NCI-H2029 (cell line): Measurements from ENCODE around the gene GPC6.
"Not testable (repeated sequence)": the region's sequence is repeated elsewhere in the genome, so short reads cannot be mapped to it uniquely, and the experiment has no call there.

ENCODE experiments used
- DNase-seq: peaks from one replicate; lab custom pipeline; 2025; lab: John Stamatoyannopoulos, UW

The GPC6 gene

DNA sequence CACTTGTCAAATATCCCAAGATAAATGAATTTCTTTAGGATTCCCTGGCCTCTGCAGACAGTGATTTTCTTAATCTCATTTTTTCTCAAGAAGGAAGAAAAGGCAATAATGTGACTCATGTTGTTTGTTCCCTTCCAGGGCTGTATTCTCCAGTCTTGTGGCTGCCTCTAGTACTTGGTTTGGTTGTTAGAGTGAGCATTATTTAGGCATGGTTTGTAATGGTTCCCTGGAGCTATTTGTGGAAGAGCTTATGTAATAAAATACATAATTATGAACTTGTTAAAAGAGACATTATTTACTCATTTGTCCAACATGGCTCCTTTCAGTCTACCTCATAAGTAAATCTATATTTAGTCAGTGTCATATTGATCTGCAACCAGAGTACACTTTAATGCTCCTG lies 982.5 kb downstream of the GPC6 start:
- DNase-seq: peak; percentile 18

DNA sequence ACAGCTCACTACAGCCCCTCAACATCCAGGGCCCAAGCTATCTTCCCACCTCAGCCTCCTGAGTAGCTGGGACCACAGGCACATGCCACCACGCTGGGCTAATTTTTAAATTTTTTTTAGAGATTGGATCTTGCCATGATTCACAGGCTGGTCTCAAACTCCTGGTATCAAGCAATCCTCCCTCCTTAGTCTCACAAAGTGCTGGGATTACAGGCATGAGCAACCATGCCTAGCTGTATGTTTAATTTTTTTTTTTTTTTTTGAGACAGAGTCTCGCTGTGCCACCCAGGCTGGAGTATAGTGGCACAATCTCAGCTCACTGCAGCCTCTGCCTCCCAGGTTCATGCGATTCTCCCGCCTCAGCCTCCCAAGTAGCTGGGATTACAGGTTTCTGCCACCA lies 983.3 kb downstream of the GPC6 start:
- DNase-seq: not testable (repeated sequence)

- no peak for DNase-seq
These were observed 984.2 kb downstream of the GPC6 start for GRCh38 chr13:94210816-94211215.

DNA sequence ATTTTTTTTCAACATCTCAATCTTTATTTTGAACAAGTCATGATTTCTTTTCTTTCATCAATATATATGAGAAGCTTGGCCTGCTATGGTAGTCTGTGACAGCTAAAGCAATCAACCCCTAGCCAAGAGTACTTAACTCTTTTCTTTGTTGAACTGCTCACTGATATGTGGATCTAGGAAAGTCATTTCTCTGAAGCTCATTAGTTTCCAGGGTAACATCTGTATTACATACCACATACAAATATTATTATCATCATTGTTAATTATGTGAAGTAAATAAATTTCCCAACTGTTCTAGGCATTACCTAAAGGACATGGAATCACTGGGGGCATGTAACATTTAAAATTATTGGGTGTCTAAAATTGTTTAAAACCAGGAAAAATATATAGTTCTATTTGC lies 985.6 kb downstream of the GPC6 start:
- no peak for DNase-seq

DNA sequence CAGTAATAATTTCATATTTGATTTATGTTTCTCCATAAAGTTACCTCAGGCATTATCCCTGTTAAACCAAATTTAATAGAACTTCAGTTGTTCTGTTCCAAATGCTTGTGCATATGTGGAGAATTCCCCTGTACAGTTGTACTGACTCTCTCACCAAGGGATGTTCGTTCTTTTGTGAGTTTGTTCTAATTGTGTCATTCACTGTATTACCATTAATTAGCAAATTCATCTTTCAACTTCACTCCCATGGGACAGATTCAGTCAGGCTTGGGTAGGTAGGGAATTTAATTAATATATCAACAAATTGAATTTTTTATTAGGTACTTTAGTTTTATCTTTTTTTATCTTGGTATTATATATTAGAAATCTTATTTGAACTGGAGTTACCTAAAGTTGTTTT lies 987.5 kb downstream of the GPC6 start:
- DNase-seq: no peak

DNA sequence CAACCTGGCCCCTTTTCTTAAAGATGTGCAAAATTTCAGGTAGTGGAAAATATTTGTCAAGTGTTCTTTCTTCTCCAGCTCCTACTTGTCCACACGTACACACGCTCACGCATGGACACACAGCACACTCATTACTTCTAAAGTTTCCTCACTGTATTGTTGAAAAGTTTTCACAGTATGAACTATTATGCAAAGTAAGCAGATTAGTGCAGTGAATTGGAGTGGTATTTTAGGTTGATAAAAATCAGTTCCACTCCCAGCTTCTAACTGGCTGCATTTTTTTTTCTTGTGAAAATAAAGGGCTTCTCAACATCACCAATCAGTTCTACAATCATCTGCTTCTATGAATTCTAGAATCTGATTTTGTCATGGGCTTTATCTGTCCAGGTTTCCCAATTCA lies 988.4 kb downstream of the GPC6 start:
- no peak for DNase-seq

DNA sequence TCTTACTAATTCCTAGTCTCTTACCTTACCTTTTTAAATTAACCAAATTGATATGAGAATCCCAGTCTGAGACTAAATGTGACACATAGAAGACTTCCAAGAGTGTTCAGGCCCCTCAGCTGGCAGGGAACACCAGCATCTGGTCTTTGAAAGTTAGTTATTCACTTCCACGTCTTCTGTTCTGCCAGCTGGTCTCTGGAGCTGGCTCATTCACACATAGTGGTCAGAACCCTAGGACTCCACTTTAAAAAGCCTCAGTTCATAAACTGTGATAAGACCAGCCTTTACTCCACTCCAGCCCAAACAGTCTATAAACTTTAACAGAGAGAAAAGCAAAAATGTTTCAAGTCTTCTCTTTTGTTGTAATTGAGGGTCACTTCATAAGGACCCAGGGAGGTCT lies 989.9 kb downstream of the GPC6 start:
- DNase-seq: no peak

DNA sequence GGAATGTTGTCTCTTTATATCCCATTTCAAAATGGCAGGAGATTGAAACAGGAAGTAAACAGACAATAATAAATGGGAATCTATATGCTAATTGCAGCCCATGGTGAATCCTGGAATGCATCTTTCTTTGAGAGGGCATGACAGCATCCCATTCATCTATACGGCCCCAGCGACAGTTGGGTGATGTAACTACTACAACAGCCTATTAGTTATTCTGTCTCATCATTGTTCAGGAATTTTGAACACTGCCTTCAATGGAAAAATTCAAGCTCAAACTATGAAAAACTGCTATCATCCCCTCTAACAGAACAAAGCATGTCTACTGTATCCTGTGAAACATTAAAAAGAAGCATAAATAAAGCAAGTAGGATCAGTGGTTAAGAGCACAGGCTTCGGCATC lies 990.8 kb downstream of the GPC6 start:
- DNase-seq: no peak

GRCh38 chr13:94218537-94218936 lies 991.9 kb downstream of the GPC6 start:
- no peak for DNase-seq

- DNase-seq: no peak
These were observed 992.3 kb downstream of the GPC6 start for GRCh38 chr13:94218951-94219350.

DNA sequence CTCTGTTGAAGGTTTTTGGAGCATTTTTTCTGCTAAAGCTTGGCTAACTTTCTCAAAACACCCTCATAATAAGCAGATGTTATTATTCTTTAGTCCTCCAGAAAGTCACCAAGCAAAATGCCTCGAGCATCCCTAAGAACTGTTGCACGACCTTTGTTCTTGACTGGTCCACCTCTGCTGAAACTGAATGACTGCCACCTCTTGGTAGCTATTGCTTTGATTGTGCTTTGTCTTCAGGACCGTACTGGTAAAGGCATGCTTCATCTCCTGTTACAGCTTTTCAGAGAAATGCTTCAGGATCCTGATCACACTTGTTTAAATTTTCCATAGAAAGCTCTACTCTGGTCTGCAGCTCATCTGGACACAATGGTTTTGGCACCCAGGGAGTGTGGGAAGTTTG lies 998.1 kb downstream of the GPC6 start:
- no peak for DNase-seq

GRCh38 chr13:94227255-94227879 lies 1000.8 kb downstream of the GPC6 start:
- no peak for DNase-seq

- DNase-seq: no peak
These were observed 1002.2 kb downstream of the GPC6 start for GRCh38 chr13:94228763-94229162.

DNA sequence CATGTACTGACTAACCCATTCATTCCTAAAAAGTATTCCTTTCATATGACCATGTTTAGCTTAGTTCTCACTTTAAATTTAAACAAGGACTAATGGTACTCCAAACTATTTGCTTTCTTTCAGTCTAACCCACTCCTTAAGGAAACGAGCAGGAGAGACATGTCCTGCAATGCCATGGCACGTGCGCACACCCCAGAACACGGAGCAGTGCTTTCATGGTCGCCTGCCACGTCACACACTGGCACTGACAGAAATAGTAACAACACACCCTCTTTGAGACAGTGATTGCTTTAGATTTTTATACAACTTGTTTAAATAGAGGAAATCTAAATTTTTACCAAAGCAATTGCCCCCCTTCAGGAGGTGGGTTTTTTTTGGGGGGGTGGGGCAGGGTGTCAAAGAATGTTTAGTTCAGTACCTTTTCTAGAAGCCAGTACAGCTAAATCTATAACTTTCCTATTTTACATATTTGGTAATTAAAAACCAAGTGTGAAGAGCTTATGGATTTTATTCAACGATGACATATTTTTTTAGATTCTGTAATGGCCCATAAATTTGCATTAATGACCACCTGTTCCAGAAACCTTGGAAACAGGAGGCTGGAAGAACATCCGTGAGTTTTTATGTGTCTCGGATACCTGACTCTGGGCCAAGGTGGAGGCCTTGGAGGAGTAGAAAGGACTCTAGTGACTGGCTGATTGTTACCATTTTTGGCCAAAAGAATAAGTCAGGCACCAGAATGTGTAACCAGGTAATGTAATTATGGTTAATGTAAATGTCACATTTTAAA lies 1005.7 kb downstream of the GPC6 start:
- DNase-seq: no peak

DNA sequence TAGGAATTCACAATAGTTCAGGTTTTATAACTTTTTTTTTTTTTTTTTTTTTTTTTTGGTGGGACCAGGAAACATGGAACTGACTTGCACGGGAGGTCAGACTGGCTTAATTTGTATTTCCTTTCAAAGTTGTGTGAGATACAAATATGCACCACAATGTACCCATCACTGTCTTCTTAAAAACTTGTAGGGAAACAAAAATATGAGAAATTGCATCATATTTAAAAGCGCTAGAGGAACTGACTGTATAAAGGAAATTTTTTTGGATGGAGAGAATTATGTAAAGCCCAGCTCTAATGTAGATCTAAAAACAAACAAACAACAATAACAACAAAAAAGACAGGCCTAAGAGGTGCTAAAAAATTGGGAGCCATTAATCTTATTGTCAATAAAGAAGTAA lies 1006.3 kb downstream of the GPC6 start:
- DNase-seq: no peak

GRCh38 chr13:94233401-94233800 lies 1006.8 kb downstream of the GPC6 start:
- DNase-seq: no peak

DNA sequence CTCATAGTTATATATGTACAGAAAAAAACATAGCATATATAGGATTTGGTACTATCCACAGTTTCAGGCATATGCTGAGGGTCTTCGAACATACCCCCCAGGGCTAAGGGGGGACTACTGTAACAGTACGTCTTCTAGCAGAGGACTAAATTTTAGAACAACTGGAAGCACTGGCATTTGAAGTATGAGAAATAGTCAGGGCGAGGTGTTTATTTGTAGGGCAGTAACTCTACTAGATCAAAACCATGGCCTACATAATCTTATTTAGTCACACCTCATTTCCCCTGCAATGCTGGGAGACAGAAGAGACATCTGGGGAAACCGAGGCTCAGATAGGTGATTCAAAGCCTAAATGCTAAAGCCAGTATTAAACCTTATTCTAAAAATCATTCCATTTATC lies 1007.2 kb downstream of the GPC6 start:
- no peak for DNase-seq

- no peak for DNase-seq
These were observed 1008.1 kb downstream of the GPC6 start for GRCh38 chr13:94234738-94235137.

- DNase-seq: no peak
These were observed 1009.5 kb downstream of the GPC6 start for GRCh38 chr13:94236132-94236531.

GRCh38 chr13:94236872-94237271 lies 1010.3 kb downstream of the GPC6 start:
- no peak for DNase-seq

DNA sequence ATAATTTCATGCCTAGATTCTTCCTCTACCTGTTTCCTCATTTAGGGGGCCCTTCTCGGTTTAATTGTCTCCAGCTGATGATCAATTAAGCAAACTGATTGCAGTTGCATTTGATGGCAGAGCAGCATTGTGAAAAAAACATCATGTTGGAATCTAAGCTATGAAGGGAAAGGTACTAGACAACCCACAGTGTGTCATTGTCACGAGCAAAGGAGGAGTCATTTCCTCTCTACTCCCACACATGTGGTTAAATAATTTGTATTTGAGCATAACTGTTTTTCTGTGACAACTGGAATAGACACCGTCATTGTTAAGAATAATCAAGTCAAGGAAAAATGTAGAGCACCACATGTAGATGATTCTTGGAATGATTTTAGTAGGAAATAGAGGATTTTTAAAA lies 1012.5 kb downstream of the GPC6 start:
- no peak for DNase-seq

GRCh38 chr13:94242554-94242953 lies 1015.9 kb downstream of the GPC6 start:
- DNase-seq: no peak

- no peak for DNase-seq
These were observed 1016.9 kb downstream of the GPC6 start for GRCh38 chr13:94243551-94243950.

- DNase-seq: no peak
These were observed 1019.9 kb downstream of the GPC6 start for GRCh38 chr13:94246495-94246894.
